Measurements from ENCODE around the gene PAK4. TPM values are rescaled to one million over a fixed set of nuclear protein-coding genes. Genes with fewer than 3 reads are reported as not detected.
"Not testable (repeated sequence)": the region's sequence is repeated elsewhere in the genome, so short reads cannot be mapped to it uniquely, and the experiment has no call there.

PAK4 gene
- polyA plus RNA-seq, 3 donors from 2014 or later: 0.68 to 2.1 (median 1.5) TPM

DNA sequence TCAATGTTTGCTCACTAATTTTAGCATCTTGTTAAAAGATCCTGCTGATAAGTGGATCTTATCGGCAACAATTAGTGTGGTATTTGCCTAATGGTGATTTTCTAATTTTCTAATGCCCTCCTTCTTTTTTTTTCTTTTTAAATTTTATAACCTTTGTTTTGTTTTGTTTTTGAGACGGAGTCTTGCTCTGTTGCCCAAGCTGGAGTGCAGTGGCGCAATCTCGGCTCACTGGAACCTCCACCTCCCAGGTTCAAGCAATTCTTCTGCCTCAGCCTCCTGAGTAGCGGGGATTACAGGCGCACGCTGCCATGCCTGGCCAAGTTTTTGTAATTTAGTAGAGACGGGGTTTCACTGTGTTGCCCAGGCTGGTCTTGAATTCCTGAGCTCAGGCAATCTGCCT is 35.6 kb upstream of the PAK4 start:
- not testable (repeated sequence) for H3K36me3 Mint-ChIP-seq, H3K4me1 Mint-ChIP-seq, H3K9me3 Mint-ChIP-seq, H3K27ac Mint-ChIP-seq, H3K4me3 Mint-ChIP-seq, DNase-seq
- H3K27me3 Mint-ChIP-seq (ENCODE audit: low read depth in 3 of 3): peaks cover 10 to 14% (median 12%) of the 10 kb centered on the region in 3 donors

DNA sequence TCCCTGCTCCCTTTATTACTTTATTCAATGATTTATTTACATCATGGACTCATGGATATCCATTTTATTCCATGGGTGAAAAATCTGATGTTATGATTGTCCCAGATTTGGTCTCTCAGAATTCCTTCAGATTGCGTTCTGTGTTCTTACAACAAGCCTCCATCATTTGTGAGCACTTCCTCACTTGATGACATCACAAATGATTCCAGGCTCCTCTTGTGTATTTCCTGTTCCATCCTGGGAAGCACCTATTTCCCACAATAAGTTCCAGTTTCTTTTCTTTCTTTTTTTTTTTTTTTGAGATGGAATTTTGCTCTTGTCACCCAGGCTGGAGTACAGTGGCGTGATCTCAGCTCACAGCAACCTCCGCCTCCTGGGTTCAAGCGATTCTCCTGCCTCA is 34.7 kb upstream of the PAK4 start:
- Mint-ChIP-seq H3K27ac (no peak overlapping the region), H3K4me3 (no peak overlapping the region), H3K36me3 (peaks cover 0 to 3% (median 2%) of the 10 kb centered on the region in 3 donors), H3K9me3 (no peaks in the 10 kb centered on the region), H3K4me1 (no peaks in the 10 kb centered on the region), H3K27me3 (ENCODE audit: low read depth in 3 of 3) (peaks cover 8 to 12% (median 9%) of the 10 kb centered on the region in 3 donors)
- no peak for DNase-seq

DNA sequence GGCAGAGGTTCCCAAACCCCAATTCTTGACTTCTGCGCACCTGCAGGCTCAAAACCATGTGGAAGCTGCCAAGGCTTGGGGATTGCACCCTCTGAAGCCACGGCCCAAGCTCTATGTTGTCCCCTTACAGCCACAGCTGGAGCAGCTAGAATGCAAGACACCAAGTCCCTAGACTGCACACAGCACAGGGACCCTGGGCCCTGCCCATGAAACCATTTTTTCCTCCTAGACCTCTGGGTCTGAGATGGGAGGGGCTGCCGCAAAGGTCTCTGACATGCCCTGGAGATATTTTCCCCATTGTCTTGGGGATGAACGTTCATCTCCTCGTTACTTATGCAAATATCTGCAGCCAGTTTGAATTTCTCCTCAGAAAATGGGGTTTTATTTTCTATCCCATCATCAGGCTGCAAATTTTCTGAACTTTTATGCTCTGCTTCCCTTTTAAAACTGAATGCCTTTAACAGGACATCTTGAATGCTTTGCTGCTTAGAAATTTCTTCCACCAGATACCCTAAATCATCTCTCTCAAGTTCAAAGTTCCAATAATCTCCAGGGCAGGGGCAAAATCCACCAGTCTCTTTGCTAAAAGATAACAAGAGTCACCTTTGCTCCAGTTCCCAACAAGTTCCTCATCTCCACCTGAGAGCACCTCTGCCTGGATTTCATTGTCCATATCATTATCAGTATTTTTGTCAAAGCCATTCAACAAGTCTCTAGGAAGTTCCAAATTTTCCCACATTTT is 29.6 kb upstream of the PAK4 start:
- H3K27ac Mint-ChIP-seq; H3K4me1 Mint-ChIP-seq; DNase-seq; H3K4me3 Mint-ChIP-seq; H3K36me3 Mint-ChIP-seq; H3K9me3 Mint-ChIP-seq; H3K27me3 Mint-ChIP-seq (ENCODE audit: low read depth in 3 of 3): not testable (repeated sequence)

DNA sequence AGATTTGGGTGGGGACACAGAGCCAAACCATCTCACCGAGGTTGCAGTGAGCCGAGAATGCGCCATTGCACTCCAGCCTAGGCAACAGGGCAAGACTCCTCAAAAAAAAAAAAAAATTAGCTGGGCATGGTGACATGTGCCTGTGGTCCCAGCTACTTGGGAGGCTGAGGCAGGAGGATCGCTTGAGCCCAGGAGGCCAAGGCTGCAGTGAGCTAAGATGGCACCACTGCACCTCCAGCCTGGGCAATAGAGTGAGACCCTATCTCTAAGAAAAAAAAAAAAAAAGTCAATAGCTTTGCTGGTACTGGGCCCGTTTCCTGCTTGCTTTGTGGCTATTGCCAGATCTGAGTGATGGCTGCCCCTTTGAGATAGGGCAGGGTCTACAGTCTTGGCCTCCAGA is 28.3 kb upstream of the PAK4 start:
- Mint-ChIP-seq H3K27ac (no peak overlapping the region), H3K9me3 (no peaks in the 10 kb centered on the region), H3K36me3 (peaks cover 0 to 2% (median 0%) of the 10 kb centered on the region in 3 donors), H3K27me3 (ENCODE audit: low read depth in 3 of 3) (peaks cover 3 to 7% (median 6%) of the 10 kb centered on the region in 3 donors), H3K4me1 (no peaks in the 10 kb centered on the region), H3K4me3 (no peak overlapping the region)
- no peak for DNase-seq

DNA sequence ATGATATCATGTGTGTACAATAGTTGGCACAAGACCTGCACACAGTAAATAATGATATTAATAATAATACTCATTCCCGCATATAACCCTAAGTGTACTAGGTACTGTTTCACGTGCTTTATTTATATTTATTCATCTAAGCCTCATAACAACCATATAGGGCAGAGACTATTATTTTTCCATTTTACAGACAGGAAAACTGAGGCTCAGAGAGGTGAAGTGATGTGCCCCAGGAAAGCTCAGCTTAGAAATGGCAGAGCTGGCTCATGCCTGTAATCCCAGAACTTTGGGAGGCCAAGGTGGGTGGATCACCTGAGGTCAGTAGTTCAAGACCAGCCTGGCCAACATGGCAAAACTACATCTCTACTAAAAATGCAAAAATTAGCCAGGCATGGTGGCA is 27.9 kb upstream of the PAK4 start:
- Mint-ChIP-seq H3K4me3 (no peak overlapping the region), H3K9me3 (no peaks in the 10 kb centered on the region), H3K4me1 (no peaks in the 10 kb centered on the region), H3K27ac (no peak overlapping the region), H3K36me3 (peaks cover 0 to 2% (median 0%) of the 10 kb centered on the region in 3 donors), H3K27me3 (ENCODE audit: low read depth in 3 of 3) (peaks cover 3 to 7% (median 7%) of the 10 kb centered on the region in 3 donors)
- no peak for DNase-seq

DNA sequence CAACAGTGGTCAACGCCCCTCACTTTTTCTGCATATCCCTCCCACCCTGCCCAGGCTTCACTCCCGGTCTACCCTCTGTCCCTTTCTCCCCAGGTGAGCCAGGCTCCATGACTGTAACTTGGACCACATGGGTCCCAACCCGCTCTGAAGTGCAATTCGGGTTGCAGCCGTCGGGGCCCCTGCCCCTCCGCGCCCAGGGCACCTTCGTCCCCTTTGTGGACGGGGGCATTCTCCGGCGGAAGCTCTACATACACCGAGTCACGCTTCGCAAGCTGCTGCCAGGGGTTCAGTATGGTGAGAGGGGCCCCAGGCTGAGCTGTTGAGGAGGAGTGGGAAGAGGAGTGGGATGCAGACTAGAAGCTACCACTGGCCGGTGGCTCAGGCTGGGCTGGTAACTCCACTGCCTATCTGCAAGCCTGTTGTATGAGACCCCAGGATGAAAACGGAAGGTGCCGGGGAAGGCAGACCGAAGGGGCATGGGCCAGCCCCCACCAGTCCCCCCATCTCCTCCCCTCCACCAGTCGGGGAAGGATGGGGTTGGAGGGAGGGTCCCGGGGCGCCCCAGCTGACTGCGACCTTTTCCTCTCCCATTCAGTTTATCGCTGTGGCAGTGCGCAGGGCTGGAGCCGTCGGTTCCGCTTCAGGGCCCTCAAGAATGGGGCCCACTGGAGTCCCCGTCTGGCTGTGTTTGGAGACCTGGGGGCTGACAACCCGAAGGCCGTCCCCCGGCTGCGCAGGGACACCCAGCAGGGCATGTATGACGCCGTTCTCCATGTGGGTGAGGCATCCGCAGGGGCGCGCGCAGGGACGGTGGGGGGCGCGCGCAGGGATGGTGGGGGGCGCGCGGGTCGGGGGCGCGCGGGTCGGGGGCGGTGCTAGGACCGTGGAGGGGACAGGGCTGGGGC is 27.0 kb upstream of the PAK4 start:
- peaks cover 3 to 8% (median 7%) of the 10 kb centered on the region in 3 donors for H3K27me3 Mint-ChIP-seq (ENCODE audit: low read depth in 3 of 3)
- no peak overlapping the region for H3K27ac Mint-ChIP-seq
- DNase-seq: no peak
- no peaks in the 10 kb centered on the region for H3K4me1 Mint-ChIP-seq
- no peak overlapping the region for H3K4me3 Mint-ChIP-seq
- no peaks in the 10 kb centered on the region for H3K9me3 Mint-ChIP-seq
- peaks cover 0 to 1% (median 0%) of the 10 kb centered on the region in 3 donors for H3K36me3 Mint-ChIP-seq

DNA sequence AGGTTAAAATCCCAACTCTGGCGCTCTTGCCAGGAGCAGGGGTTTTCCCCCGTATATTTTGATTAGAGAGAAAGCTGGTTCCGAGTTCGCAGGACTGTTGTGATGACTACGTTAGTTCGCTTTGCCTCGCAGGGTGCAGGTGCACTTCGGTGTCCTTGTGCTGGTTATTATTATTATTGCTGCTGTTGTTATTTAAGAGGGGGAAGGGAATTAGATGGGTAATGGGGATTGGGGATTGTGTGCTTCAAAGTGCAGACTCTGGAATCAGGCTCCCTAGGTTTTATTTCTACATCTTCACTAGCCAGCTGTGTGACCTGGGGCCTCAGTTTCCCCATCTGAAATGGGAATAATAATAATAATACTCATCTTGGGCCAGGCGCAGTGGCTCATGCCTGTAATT is 26.2 kb upstream of the PAK4 start:
- no peaks in the 10 kb centered on the region for H3K9me3 Mint-ChIP-seq
- no peak overlapping the region for H3K4me3 Mint-ChIP-seq
- no peak for DNase-seq
- H3K4me1 Mint-ChIP-seq: no peaks in the 10 kb centered on the region
- H3K27me3 Mint-ChIP-seq (ENCODE audit: low read depth in 3 of 3): peaks cover 3 to 8% (median 7%) of the 10 kb centered on the region in 3 donors
- no peak overlapping the region for H3K27ac Mint-ChIP-seq
- no peaks in the 10 kb centered on the region for H3K36me3 Mint-ChIP-seq

DNA sequence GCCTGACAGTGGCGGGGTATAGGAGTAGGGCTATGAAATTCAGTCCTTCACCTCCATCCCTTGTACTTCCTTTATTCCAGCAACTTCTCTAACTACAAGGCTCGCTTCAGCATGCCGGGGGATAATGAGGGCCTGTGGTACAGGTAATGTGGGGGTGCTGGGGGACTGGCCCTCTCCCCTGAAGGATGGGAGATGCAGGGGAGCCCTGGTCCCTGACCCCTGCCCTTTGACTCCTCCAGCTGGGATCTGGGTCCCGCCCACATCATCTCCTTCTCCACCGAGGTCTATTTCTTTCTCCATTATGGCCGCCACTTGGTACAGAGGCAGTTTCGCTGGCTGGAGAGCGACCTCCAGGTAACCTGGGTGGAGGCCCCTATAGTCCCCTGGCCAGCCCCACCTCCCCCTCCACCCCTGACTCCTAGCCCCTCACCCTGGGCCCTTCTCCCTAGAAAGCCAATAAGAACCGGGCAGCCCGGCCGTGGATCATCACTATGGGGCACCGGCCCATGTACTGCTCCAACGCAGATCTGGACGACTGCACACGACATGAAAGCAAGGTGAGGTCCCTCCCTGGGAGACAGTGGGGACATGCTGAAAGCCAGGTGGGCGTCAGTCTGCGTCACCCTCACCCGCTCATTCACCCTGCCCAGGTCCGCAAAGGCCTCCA is 25.0 kb upstream of the PAK4 start:
- Mint-ChIP-seq H3K4me3 (no peak overlapping the region), H3K9me3 (no peaks in the 10 kb centered on the region), H3K27ac (no peak overlapping the region), H3K27me3 (ENCODE audit: low read depth in 3 of 3) (peaks cover 0 to 6% (median 6%) of the 10 kb centered on the region in 3 donors), H3K36me3 (no peaks in the 10 kb centered on the region), H3K4me1 (no peaks in the 10 kb centered on the region)
- DNase-seq: no peak

DNA sequence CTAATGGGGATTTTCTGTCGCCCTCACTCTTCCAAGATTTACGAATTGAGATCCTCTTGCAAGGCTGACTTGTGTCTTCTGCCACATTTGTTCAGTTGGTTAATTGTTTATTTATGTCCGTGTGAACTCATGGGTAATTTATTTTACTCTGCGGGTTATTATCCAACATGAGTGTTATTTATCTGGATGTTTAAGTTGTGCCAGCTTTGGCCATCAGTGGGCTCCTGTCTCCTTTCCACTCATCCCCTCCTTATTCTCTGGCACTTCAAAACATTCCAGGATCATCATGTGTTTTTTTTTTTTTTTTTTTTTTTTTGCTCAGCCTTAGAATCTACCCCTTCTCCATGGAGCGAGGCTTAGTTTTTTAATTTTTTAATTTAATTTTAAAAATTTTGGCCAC is 22.4 kb upstream of the PAK4 start:
- no peak for DNase-seq
- Mint-ChIP-seq H3K27me3 (ENCODE audit: low read depth in 3 of 3) (peaks cover 0 to 8% (median 2%) of the 10 kb centered on the region in 3 donors), H3K9me3 (no peaks in the 10 kb centered on the region), H3K36me3 (no peaks in the 10 kb centered on the region), H3K4me3 (no peak overlapping the region), H3K4me1 (no peaks in the 10 kb centered on the region), H3K27ac (no peak overlapping the region)

DNA sequence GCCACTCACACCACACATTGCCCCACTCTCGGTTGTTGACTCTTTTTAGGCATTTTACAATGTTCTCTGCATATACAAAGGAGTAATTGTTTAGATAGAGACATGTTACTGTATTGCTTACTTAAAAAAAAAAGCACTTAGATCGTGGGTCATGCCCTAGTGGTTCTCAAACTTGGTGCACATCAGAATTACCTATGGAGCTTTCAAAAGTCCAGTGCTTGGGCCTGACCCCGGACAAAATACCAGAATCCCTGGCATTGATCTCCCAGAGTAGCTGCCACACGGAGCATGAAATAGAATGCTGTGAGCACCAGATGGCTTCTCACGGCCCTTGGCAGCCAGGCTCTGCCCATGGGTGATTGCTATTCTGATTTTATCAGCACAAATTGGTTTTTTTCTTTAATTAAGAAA is 21.4 kb upstream of the PAK4 start:
- H3K9me3 Mint-ChIP-seq: no peaks in the 10 kb centered on the region
- no peaks in the 10 kb centered on the region for H3K36me3 Mint-ChIP-seq
- H3K27ac Mint-ChIP-seq: no peak overlapping the region
- no peaks in the 10 kb centered on the region for H3K4me1 Mint-ChIP-seq
- H3K4me3 Mint-ChIP-seq: no peak overlapping the region
- peaks cover 0 to 8% (median 2%) of the 10 kb centered on the region in 3 donors for H3K27me3 Mint-ChIP-seq (ENCODE audit: low read depth in 3 of 3)
- no peak for DNase-seq

DNA sequence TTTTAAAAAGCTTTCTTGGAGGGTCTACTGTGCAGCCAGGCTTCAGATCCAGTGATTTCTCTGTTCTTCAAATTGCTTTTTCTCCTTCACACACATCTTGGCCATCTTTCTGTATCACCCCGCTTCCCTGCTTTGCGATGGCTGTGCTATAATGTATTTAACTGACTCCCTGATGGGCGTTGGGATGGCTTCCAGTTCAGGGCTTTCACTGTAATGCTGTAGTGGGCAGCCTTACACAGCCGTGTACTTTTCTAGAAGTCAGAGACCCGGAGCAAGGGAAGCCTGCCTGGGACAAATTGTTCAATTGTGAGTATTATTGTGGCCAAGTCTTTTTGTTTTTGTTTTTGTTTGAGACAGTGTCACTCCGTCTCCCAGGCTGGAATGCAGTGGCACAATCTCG is 19.4 kb upstream of the PAK4 start:
- no peak for DNase-seq
- Mint-ChIP-seq H3K27me3 (ENCODE audit: low read depth in 3 of 3) (peaks cover 3 to 9% (median 5%) of the 10 kb centered on the region in 3 donors), H3K4me1 (peaks cover 5 to 6% of the 10 kb centered on the region in 2 donors), H3K27ac (no peak overlapping the region), H3K9me3 (no peaks in the 10 kb centered on the region), H3K4me3 (no peak overlapping the region), H3K36me3 (no peaks in the 10 kb centered on the region)

DNA sequence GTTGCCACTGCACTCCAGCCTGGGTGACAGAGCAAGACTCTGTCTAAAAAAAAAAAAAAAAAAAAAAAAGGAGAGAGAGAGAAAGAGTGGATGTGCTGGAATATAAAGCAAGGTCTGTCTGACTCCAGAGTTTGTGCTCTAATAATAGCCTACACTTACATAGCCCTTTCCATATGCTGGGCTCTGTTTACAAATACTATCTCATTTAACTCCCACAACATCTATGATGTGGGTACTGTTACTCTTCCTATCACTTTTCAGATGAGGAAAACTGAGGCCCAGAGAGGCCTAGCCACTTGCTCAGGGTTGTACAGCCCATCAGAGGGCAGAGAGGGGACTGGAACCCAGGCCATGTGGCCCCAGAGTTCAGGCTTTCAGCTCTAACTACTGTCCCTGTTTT is 15.9 kb upstream of the PAK4 start:
- no peaks in the 10 kb centered on the region for H3K9me3 Mint-ChIP-seq
- H3K27ac Mint-ChIP-seq: no peak overlapping the region
- H3K27me3 Mint-ChIP-seq (ENCODE audit: low read depth in 3 of 3): peaks cover 3 to 7% (median 5%) of the 10 kb centered on the region in 3 donors
- H3K36me3 Mint-ChIP-seq: no peaks in the 10 kb centered on the region
- H3K4me1 Mint-ChIP-seq: peaks cover 5 to 6% of the 10 kb centered on the region in 2 donors
- no peak overlapping the region for H3K4me3 Mint-ChIP-seq
- no peak for DNase-seq

DNA sequence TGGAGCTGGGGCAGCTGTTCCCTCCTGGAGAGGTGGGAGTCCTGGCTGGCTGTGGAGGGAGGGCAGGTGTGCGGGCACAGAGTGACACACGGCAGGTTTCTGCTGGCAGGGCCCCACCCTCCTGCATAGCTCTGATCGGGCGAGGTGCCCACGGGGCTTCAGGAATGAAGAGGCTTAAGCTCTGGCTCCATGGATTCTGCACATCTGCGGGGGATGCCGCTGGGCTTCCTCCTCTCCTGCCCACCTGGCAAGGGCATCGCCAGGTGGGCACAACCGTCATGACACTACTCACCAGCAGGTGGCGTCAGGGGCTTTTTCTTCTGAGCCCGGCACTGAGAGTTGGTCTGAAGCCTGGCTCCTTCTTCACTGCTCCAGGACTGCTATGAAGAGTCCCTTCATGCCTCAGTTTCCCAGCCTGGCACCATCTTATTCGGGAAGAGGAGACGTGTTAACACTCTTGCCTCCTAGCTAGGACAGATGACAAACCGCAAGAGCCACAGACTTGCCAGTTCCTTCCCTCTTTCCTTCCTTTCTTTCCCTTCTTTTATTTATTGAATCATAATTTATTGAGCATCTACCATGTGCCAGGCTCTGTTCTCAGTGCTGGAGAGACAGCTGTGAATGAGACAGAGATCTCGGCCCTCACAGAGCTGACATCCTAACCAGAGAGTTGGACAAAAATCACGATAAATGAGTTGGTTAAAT is 15.2 kb upstream of the PAK4 start:
- peak; percentile 48 to 62 (median 52) for DNase-seq
- H3K9me3 Mint-ChIP-seq: no peaks in the 10 kb centered on the region
- H3K27me3 Mint-ChIP-seq (ENCODE audit: low read depth in 3 of 3): peaks cover 3 to 7% (median 5%) of the 10 kb centered on the region in 3 donors
- H3K4me3 Mint-ChIP-seq: no peak overlapping the region
- H3K27ac Mint-ChIP-seq: peak overlapping the region in 4 of 6 donors; percentile 42 to 75 (median 52)
- H3K4me1 Mint-ChIP-seq: peaks cover 5 to 6% of the 10 kb centered on the region in 2 donors
- no peaks in the 10 kb centered on the region for H3K36me3 Mint-ChIP-seq

All from immature natural killer cell (primary cell).